Neural cell (in vitro differentiated cells): ENCODE results near the gene DMP1. TPM values are rescaled to one million over a fixed set of nuclear protein-coding genes. Genes with fewer than 3 reads are reported as not detected.

ENCODE experiments used
- H2AFZ ChIP-seq: fragments of 200-600, 300-800 bp; sonication (generic), shearing (Covaris generic); 2 replicates; pipeline ENCODE4 v1.6.0; 2014; ENCODE audit warnings: low read depth, mild to moderate bottlenecking, antibody characterized with exemption, low read length, moderate library complexity
- H3F3A ChIP-seq: fragments of 200-600 bp; shearing (Covaris generic); 2 replicates; pipeline ENCODE4 v1.6.1; 2016; ENCODE audit warnings: mild to moderate bottlenecking, moderate library complexity, mixed read lengths, antibody characterized with exemption, low read length; ENCODE audit not compliant: insufficient read depth, poor library complexity, severe bottlenecking
- H3K27ac ChIP-seq: fragments of 200-600, 300-800 bp; sonication (generic), shearing (Covaris generic); 2 replicates; pipeline ENCODE4 v1.5.1; 2014; ENCODE audit warnings: mild to moderate bottlenecking, low read length, moderate library complexity
- H3K27me3 ChIP-seq: fragments of 300-800, 200-600 bp; sonication (generic), shearing (Covaris generic); 2 replicates; pipeline ENCODE4 v1.6.0; 2014; ENCODE audit warnings: mild to moderate bottlenecking, low read depth, low read length, moderate library complexity; ENCODE audit not compliant: insufficient read depth
- H3K36me3 ChIP-seq: fragments of 300-800, 200-600 bp; sonication (generic), shearing (Covaris generic); 2 replicates; pipeline ENCODE4 v1.5.1; 2014; ENCODE audit warnings: mild to moderate bottlenecking, antibody characterized with exemption, low read length, moderate library complexity; ENCODE audit not compliant: insufficient read depth
- H3K4me2 ChIP-seq: fragments of 300-800, 200-600 bp; sonication (generic), shearing (Covaris generic); 2 replicates; pipeline ENCODE4 v1.6.0; 2014; ENCODE audit warnings: mild to moderate bottlenecking, low read length
- H3K4me3 ChIP-seq: fragments of 300-800, 200-600 bp; sonication (generic), shearing (Covaris generic); 2 replicates; pipeline ENCODE4 v1.5.1; 2014; ENCODE audit warnings: mild to moderate bottlenecking, low read length, moderate library complexity
- H3K79me2 ChIP-seq: fragments of 200-600 bp; shearing (Covaris generic); replicated peaks from 2 replicates; pipeline ENCODE4 v1.6.0; 2014; ENCODE audit warnings: mild to moderate bottlenecking, low read length, moderate library complexity; ENCODE audit not compliant: insufficient read depth
- H3K9ac ChIP-seq: fragments of 300-800, 200-600 bp; sonication (generic), shearing (Covaris generic); 2 replicates; pipeline ENCODE4 v1.6.1; 2016; ENCODE audit warnings: mild to moderate bottlenecking, low read length, mixed read lengths
- H3K9me2 ChIP-seq: fragments of 200-600 bp; shearing (Covaris generic); 2 replicates; pipeline ENCODE4 v1.6.1; 2016; ENCODE audit warnings: mild to moderate bottlenecking, low read length, mixed read lengths; ENCODE audit not compliant: insufficient read depth
- H3K9me3 ChIP-seq: fragments of 200-600, 300-800 bp; sonication (generic), shearing (Covaris generic); 2 replicates; pipeline ENCODE4 v1.6.1; 2016; ENCODE audit warnings: mild to moderate bottlenecking, mixed run types, low read length, moderate library complexity, mixed read lengths
- H4K20me1 ChIP-seq: fragments of 200-600 bp; shearing (Covaris generic); 2 replicates; pipeline ENCODE4 v1.6.1; 2016; ENCODE audit warnings: mild to moderate bottlenecking, mixed run types; ENCODE audit not compliant: insufficient read depth
- CTCF ChIP-seq: fragments of 450-650 bp; IDR thresholded peaks from 2 replicates; pipeline ENCODE4 v1.5.1; 2014; ENCODE audit warnings: antibody characterized with exemption, mild to moderate bottlenecking, moderate library complexity; ENCODE audit not compliant: poor library complexity, severe bottlenecking
- EP300 ChIP-seq: fragments of 450-650 bp; conservative IDR thresholded peaks from 2 replicates; pipeline ENCODE4 v1.6.1; 2014; ENCODE audit warnings: antibody characterized with exemption, mild to moderate bottlenecking, moderate library complexity; ENCODE audit not compliant: poor library complexity, severe bottlenecking
- EZH2 ChIP-seq: fragments of 200-600, 300-800 bp; shearing (Covaris generic), sonication (generic); IDR thresholded peaks from 2 replicates; pipeline ENCODE4 v1.6.1; 2014; ENCODE audit warnings: antibody characterized with exemption, low read length, borderline replicate concordance, mild to moderate bottlenecking; ENCODE audit not compliant: insufficient read depth, poor library complexity, severe bottlenecking
- MXI1 ChIP-seq: fragments of 450-650 bp; conservative IDR thresholded peaks from 2 replicates; pipeline ENCODE4 v1.6.1; 2014; ENCODE audit warnings: antibody characterized with exemption, mild to moderate bottlenecking; ENCODE audit not compliant: poor library complexity, severe bottlenecking
- POLR2AphosphoS5 ChIP-seq: IDR thresholded peaks from 2 replicates; pipeline ENCODE4 v1.6.1; 2012
- RAD21 ChIP-seq: fragments of 450-650 bp; conservative IDR thresholded peaks from 2 replicates; pipeline ENCODE4 v1.6.1; 2014; ENCODE audit warnings: antibody characterized with exemption, mild to moderate bottlenecking, moderate library complexity
- REST ChIP-seq: IDR thresholded peaks from 2 replicates; pipeline ENCODE4 v1.6.1; 2012; ENCODE audit warnings: borderline replicate concordance
- SMC3 ChIP-seq: fragments of 450-650 bp; conservative IDR thresholded peaks from 2 replicates; pipeline ENCODE4 v1.6.1; 2014; ENCODE audit warnings: antibody characterized with exemption, mild to moderate bottlenecking, moderate library complexity; ENCODE audit not compliant: poor library complexity
- TAF1 ChIP-seq: IDR thresholded peaks from 2 replicates; pipeline ENCODE4 v1.6.1; 2012; ENCODE audit warnings: low read depth
- polyA minus RNA-seq: library from RNA; depleted of rRNA, polyadenylated mRNA; stranded (reverse); fragments of >200 nt; gene quantifications from 2 replicates; pipeline ENCODE4 v1.2.3, GENCODE V29; 2014
- polyA plus RNA-seq: library from polyadenylated mRNA; depleted of rRNA; stranded (reverse); fragments of >200 nt; gene quantifications from 2 replicates; pipeline ENCODE4 v1.2.3, GENCODE V29; 2014

The DMP1 gene
- 0.20 and 0.48 TPM in 2 replicates for polyA plus RNA-seq
- not detected in 2 replicates for polyA minus RNA-seq

- H2AFZ ChIP-seq, result no peak within 1 kb of the TSS
- H3K36me3 ChIP-seq, result no peaks in the 10 kb centered on the region
- H3K27ac ChIP-seq, result no peak within 1 kb of the TSS
- H4K20me1 ChIP-seq, result no peaks in the 10 kb centered on the region
- no peak within 1 kb of the TSS for H3K4me2 ChIP-seq
- no peaks in the 10 kb centered on the region for H3K9me3 ChIP-seq
- H3K9ac ChIP-seq, result no peak within 1 kb of the TSS
- TF ChIP-seq REST (no peak), CTCF (no peak), TAF1 (no peak), EP300 (no peak), SMC3 (no peak), POLR2AphosphoS5 (no peak), EZH2 (no peak), RAD21 (no peak), MXI1 (no peak)
- H3K4me3 ChIP-seq, result no peak within 1 kb of the TSS
- no peaks in the 10 kb centered on the region for H3K27me3 ChIP-seq
- no peaks in the 10 kb centered on the region for H3K9me2 ChIP-seq
- no peaks in the 10 kb centered on the region for H3F3A ChIP-seq
- no peaks in the 10 kb centered on the region for H3K79me2 ChIP-seq
Measured at GRCh38 chr4:87649980-87650379, at the start of gene DMP1. DMP1 (plus strand) TSS chr4:87650280; CDS start chr4:87656493, 6,213 bp downstream.

GRCh38 chr4:87601361-87601760, 48.7 kb upstream of the DMP1 start:
- no peaks in the 10 kb centered on the region for H3K9me3 ChIP-seq
- no peak for TF ChIP-seq EP300
- TF ChIP-seq TAF1, result no peak
- no peak for TF ChIP-seq POLR2AphosphoS5
- no peak for TF ChIP-seq CTCF
- no peak for TF ChIP-seq REST
- TF ChIP-seq SMC3, result no peak
- no peak for TF ChIP-seq RAD21
- TF ChIP-seq EZH2, result no peak
- H3K27ac ChIP-seq, result no peak overlapping the region
- no peak overlapping the region for H3K4me2 ChIP-seq
- no peak overlapping the region for H3K9ac ChIP-seq
- no peaks in the 10 kb centered on the region for H3K9me2 ChIP-seq
- H4K20me1 ChIP-seq, result no peaks in the 10 kb centered on the region
- H3K4me3 ChIP-seq, result no peak overlapping the region
- no peaks in the 10 kb centered on the region for H3F3A ChIP-seq
- no peaks in the 10 kb centered on the region for H3K27me3 ChIP-seq
- H3K36me3 ChIP-seq, result no peaks in the 10 kb centered on the region
- no peaks in the 10 kb centered on the region for H3K79me2 ChIP-seq
- H2AFZ ChIP-seq, result no peak overlapping the region
